Effector CD8-positive, alpha-beta T cell (primary cell): ENCODE measurements around the gene EML4.
"Not testable (repeated sequence)": the region's sequence is repeated elsewhere in the genome, so short reads cannot be mapped to it uniquely, and the experiment has no call there.

Experiments used
- DNase-seq: peaks from one replicate; lab custom pipeline; 2025; lab: John Stamatoyannopoulos, UW

Gene EML4

DNA sequence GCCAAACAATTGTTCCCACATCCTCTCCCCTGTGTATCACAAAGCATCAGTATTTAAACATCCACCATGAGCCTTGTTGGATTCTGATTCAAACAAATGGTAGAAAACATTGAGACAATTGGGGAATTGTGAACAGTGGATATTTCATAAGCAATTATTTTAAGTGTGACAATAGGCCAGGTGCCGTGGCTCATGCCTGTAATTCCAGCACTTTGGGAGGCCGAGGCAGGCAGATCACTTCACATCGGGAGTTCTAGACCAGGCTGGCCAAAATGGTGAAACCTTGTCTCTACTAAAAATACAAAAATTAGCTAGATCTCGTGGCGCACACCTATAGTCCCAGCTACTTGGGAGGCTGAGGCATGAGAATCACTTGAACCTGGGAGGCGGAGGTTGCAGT, 165.7 kb downstream of the EML4 start:
- DNase-seq: not testable (repeated sequence)

DNA sequence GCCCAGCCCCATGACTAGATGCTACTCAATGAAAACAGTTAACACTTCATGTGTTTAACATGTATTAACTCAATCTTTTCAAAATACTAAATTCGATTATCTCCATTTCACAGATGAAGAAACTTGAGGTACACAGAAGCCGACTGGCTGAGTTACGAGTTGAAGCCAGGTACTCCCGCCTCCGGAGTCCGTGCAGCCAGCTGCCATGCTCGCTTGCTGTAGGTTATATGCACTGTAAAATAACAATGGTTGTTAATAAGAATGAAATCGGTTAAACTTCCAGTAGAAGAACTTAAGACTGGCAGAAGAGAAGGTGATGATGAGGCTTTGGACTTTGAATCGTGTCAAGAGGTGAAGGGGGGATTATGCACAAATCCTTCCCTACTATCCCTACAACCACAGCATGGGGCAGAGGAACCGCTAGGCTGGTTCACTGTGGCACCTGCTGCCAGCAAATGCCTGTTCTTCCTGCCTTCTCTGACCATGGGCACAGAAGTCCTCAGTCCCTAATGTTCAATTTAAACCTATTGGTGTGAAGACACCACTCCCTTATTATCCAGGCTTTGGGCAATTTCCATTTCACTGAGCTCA, 166.5 kb downstream of the EML4 start:
- DNase-seq: no peak

- DNase-seq: no peak
Observed at GRCh38 chr2:42336361-42336965, 167.3 kb downstream of the EML4 start.

GRCh38 chr2:42337356-42337820, 168.2 kb downstream of the EML4 start:
- DNase-seq: no peak

- DNase-seq: no peak
Observed at GRCh38 chr2:42337846-42338566, 168.9 kb downstream of the EML4 start.

DNA sequence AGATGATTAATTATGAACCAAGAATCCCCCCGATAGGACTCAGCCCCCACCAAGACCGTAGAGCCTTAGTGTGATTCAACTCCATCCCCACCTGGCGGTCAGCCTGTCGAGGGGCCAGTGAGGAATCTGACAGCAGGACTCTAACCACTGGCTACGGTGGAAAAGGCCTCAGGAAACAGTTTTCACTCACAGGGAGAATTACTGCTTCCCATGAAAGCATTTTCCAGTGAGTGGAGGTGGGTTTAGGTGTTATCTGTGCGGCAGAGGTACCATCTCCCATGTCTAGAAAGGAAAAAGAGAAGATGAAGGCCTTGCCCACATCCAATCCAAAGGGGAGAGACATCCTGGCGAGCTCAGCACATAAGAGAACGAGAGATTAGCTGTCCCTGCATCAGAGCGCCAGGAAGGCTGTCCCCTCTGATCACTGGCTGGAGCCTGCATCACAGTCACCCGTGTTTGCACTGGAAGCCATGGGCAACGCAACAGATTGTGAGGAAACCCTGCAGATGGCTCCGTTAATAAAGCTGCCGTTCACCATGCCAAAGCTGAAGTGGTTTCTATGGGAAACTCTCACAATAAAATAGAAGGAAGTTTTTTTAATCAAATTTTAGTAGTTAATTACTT, 169.5 kb downstream of the EML4 start:
- no peak for DNase-seq

- DNase-seq: no peak
Observed at GRCh38 chr2:42339191-42339912, 170.2 kb downstream of the EML4 start.

- no peak for DNase-seq
Observed at GRCh38 chr2:42340045-42340937, 171.1 kb downstream of the EML4 start.

GRCh38 chr2:42340938-42341636, 171.9 kb downstream of the EML4 start:
- no peak for DNase-seq

- DNase-seq: no peak
Observed at GRCh38 chr2:42342061-42342794, 173.1 kb downstream of the EML4 start.

DNA sequence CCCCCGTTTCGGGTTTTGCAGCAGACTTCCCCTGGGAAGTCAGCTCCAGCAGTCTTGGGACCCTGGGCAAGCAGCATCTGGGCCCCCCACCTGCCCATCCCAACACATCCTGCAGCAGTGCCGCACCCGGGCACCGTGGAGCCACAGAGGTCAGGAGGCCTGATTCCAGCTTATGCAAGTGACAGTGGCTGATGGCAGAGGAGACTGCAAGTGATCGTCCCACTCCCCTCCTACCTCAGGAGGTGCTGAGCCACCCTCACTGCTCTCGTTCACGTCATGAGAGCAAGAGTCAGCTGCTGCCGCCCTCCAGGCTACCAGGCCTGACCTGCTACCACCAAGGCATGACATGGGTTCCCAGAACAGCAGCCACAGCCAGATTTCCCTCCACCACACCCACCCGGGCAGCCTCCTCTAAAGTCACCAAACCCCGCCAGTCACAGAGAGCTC, 173.7 kb downstream of the EML4 start:
- no peak for DNase-seq

- no peak for DNase-seq
Observed at GRCh38 chr2:42345986-42346385, 176.8 kb downstream of the EML4 start.

DNA sequence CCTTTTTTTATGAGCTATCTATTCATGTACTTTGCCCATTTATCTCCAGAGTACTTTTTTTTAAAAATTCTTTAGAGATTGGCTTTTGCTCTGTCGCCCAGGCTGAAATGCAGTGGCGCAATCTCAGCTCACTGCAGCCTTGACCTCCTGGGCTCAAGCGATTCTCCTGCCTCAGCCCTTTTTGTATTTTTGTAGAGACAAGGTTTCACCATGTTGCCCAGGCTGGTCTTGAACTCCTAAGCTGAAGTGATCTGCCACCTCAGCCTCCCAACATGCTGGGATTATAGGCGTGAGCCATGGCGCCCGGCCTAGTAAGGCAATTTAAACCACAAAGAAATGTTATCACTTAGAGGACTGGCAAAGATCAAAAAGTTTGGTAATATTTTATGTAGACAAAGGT, 177.7 kb downstream of the EML4 start:
- DNase-seq: not testable (repeated sequence)

- DNase-seq: not testable (repeated sequence)
Observed at GRCh38 chr2:42347518-42347917, 178.4 kb downstream of the EML4 start.

DNA sequence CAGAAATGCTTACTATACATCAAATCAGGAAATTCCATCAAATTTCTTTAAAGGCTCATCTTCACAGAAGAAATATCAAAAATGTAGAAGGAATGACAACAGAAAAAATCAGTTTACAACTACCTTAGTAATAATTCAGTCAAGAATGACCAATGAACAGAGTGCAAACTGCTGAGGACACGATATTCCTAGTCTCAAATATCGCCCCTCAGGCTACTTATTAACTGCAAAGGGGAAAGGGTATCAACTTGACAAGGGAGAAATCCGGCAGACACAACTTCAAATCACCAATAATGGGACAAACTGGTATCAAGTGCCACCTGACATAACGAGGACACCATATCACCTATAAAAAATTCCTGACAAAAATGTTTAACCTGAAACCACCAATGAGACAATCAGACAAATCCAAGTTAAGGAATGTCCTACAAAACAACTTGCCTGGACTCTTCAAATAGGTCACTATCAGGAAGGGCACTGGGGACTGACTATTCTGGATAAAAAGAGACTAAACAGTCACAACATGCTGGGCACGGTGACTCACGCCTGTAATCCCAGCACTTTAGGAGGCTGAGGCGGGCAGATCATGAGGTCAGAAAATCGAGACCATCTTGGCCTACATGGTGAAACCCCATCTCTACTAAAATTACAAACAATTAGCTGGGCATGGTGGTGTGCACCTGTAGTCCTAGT, 179.1 kb downstream of the EML4 start:
- no peak for DNase-seq

DNA sequence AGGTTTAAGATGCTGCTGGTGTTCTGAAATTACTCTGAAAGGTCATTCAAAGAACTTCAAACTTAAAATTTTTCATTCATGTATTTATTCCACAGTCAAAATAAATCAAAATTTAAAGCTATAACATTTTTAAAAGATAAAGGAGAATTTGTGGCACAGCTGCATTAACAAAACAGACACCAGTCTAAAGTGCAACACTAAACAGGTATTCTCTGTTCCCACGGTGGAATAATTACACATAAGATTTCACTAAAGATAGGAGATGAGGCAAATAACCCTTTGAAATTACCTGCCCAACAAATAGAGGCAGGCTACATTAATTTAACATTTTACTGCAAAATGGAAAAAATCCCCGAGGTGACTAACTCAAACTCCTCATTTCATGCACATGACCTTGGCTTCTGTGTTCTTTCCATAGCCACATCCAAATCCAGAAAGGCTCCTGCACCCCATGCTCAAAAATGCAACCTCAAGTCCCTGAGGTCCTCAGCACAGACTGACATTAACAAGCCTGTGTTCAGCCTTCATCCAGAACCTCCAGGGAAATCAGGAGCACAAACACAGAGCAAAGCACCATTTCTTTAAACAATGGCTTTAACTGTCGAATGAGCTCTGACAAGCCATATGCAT, 181.4 kb downstream of the EML4 start:
- no peak for DNase-seq

- no peak for DNase-seq
Observed at GRCh38 chr2:42351864-42352263, 182.7 kb downstream of the EML4 start.

DNA sequence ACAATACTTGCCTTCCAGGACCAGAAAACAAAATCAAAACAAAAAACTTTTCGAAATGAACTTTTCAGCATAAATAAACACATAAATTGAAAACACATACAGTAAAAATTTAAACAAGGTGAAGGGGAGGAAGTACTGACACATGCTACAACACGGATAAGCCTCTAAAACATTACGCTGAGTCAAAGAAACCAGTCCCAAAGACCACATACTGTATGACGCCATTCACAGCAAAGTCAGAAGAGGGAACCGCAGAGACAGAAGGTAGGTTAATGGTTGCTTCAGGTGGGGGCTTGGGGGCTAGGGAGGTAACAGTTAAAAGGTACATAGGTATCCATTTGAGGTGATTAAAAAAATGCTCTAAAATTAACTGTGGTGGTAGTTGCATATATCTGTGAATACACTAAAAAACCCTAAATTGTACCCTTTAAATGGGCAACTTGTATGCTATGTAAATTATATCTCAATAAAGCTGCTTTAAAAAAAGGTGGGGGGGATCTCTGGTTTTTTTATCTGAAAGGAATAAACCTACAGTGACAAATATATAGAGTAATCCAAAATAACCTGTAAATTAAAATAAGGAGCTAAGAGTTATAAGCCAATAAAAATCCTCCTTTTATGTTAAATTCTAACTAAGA, 184.8 kb downstream of the EML4 start:
- no peak for DNase-seq
